Measurements from ENCODE around the gene PTPN2. TPM values are rescaled to one million over a fixed set of nuclear protein-coding genes. Genes with fewer than 3 reads are reported as not detected.

The PTPN2 gene
- total RNA-seq, 2 donors from 2014 or later: 32.2 to 34.3 TPM

- Histone ChIP-seq H3K4me3 (no peak overlapping the region), H3K4me1 (no peaks in the 10 kb centered on the region), H3K9ac (ENCODE audit: low read depth in 2 of 2, low read length in 2 of 2) (no peak overlapping the region), H3K36me3 (no peaks in the 10 kb centered on the region), H3K27me3 (no peaks in the 10 kb centered on the region), H3K9me3 (no peaks in the 10 kb centered on the region), H3K27ac (no peak overlapping the region)
- TF ChIP-seq CTCF (IDR thresholded peaks at IDR 0.05): no peak
- no peak for DNase-seq
- intact Hi-C loops (cut with DNase I): no loop called here
These were observed 132.1 kb downstream of the PTPN2 start for GRCh38 chr18:12751891-12752290.

- H3K4me1 ChIP-seq: no peaks in the 10 kb centered on the region
- TF ChIP-seq CTCF (IDR thresholded peaks at IDR 0.05): no peak
- intact Hi-C loops (cut with DNase I): no loop called here
- H3K9ac ChIP-seq (ENCODE audit: low read depth in 2 of 2, low read length in 2 of 2): no peak overlapping the region
- no peaks in the 10 kb centered on the region for H3K9me3 ChIP-seq
- H3K4me3 ChIP-seq: no peak overlapping the region
- DNase-seq: no peak
- H3K27ac ChIP-seq: no peak overlapping the region
- H3K36me3 ChIP-seq: no peaks in the 10 kb centered on the region
- no peaks in the 10 kb centered on the region for H3K27me3 ChIP-seq
These were observed 132.5 kb downstream of the PTPN2 start for GRCh38 chr18:12751503-12751884.

GRCh38 chr18:12750715-12751502 is 133.1 kb downstream of the PTPN2 start:
- no peak overlapping the region for H3K27ac ChIP-seq
- TF ChIP-seq CTCF (IDR thresholded peaks at IDR 0.05): no peak
- H3K9me3 ChIP-seq: no peaks in the 10 kb centered on the region
- H3K4me1 ChIP-seq: no peaks in the 10 kb centered on the region
- no peak overlapping the region for H3K9ac ChIP-seq (ENCODE audit: low read depth in 2 of 2, low read length in 2 of 2)
- no peak for DNase-seq
- intact Hi-C loops (cut with DNase I): no loop called here
- H3K4me3 ChIP-seq: no peak overlapping the region
- H3K36me3 ChIP-seq: no peaks in the 10 kb centered on the region
- no peaks in the 10 kb centered on the region for H3K27me3 ChIP-seq

- DNase-seq: no peak
- H3K4me1 ChIP-seq: no peaks in the 10 kb centered on the region
- no peaks in the 10 kb centered on the region for H3K27me3 ChIP-seq
- no peak for TF ChIP-seq CTCF (IDR thresholded peaks at IDR 0.05)
- no peaks in the 10 kb centered on the region for H3K9me3 ChIP-seq
- no peak overlapping the region for H3K27ac ChIP-seq
- no peak overlapping the region for H3K4me3 ChIP-seq
- intact Hi-C loops (cut with DNase I): no loop called here
- H3K9ac ChIP-seq (ENCODE audit: low read depth in 2 of 2, low read length in 2 of 2): no peak overlapping the region
- no peaks in the 10 kb centered on the region for H3K36me3 ChIP-seq
These were observed 133.8 kb downstream of the PTPN2 start for GRCh38 chr18:12750076-12750714.

- no peak for TF ChIP-seq CTCF (IDR thresholded peaks at IDR 0.05)
- DNase-seq: no peak
- intact Hi-C loops (cut with DNase I): no loop called here
These were observed 134.9 kb downstream of the PTPN2 start for GRCh38 chr18:12749121-12749520.

More at GRCh38 chr18:12749121-12749520, 134.9 kb downstream of the PTPN2 start:
- H3K27ac ChIP-seq: no peak overlapping the region
- H3K4me3 ChIP-seq: no peak overlapping the region
- H3K36me3 ChIP-seq: no peaks in the 10 kb centered on the region
- no peaks in the 10 kb centered on the region for H3K27me3 ChIP-seq
- no peaks in the 10 kb centered on the region for H3K9me3 ChIP-seq
- H3K9ac ChIP-seq (ENCODE audit: low read depth in 2 of 2, low read length in 2 of 2): no peak overlapping the region
- no peaks in the 10 kb centered on the region for H3K4me1 ChIP-seq
